ENCODE results near the gene ADTRP. TPM values are rescaled to one million over a fixed set of nuclear protein-coding genes. Genes with fewer than 3 reads are reported as not detected.

The ADTRP gene
- total RNA-seq, 1 donor from 2014 or later, result not detected

DNA sequence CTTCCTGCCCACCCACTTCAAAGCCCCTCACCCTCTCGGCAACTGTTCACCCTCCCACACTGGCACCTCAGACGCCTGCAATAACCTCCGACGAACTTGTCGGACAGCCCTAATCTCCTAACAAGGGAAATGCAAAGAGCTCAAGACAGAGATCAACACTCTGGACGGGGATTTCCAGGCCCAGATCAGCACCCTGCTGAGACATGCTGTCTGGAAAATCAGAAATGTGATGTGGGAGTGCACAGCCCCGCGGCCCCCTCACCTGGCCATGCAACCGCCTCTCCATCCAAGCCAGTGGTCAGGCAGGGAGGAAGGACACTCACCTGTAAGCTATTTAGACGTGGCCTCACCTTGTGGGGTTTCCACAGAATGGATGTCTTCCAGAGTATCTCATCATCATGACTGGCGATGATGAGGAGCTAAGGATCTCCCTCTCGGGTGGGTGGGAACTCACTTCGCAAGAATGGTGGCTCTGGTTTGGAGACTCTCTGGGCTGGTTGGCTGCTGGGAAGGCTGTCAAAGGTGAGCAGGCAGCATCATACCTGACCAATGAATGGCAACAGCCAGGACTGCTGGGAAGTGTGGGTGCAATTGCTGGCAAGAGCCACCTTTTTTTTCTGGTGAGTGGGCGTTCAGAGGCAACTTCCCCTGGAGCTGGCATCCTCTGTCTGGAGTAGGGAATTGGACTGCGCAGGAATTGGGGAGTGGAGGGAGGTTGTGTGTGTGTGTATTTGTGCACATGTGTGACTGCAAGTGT, 28.1 kb upstream of the ADTRP start:
- Histone ChIP-seq H3K4me1 (peaks cover 32% of the 10 kb centered on the region), H3K9me3 (no peaks in the 10 kb centered on the region), H3K27ac (no peak overlapping the region), H3K4me3 (no peak overlapping the region), H3K36me3 (no peaks in the 10 kb centered on the region), H3K27me3 (no peaks in the 10 kb centered on the region)
- intact Hi-C loops (cut with DNase I), result no loop called here
- TF ChIP-seq, protein P1, sequence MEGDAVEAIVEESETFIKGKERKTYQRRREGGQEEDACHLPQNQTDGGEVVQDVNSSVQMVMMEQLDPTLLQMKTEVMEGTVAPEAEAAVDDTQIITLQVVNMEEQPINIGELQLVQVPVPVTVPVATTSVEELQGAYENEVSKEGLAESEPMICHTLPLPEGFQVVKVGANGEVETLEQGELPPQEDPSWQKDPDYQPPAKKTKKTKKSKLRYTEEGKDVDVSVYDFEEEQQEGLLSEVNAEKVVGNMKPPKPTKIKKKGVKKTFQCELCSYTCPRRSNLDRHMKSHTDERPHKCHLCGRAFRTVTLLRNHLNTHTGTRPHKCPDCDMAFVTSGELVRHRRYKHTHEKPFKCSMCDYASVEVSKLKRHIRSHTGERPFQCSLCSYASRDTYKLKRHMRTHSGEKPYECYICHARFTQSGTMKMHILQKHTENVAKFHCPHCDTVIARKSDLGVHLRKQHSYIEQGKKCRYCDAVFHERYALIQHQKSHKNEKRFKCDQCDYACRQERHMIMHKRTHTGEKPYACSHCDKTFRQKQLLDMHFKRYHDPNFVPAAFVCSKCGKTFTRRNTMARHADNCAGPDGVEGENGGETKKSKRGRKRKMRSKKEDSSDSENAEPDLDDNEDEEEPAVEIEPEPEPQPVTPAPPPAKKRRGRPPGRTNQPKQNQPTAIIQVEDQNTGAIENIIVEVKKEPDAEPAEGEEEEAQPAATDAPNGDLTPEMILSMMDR (IDR thresholded peaks at IDR 0.05), result no peak
- no peak for TF ChIP-seq POLR2AphosphoS5 (IDR thresholded peaks at IDR 0.05; ENCODE audit: insufficient read depth in 1 of 2, low read depth in 1 of 2)
- no peak for TF ChIP-seq POLR2A (IDR thresholded peaks at IDR 0.05)
- DNase-seq (ENCODE audit: extremely low spot score in 2 of 2), result no peak

DNA sequence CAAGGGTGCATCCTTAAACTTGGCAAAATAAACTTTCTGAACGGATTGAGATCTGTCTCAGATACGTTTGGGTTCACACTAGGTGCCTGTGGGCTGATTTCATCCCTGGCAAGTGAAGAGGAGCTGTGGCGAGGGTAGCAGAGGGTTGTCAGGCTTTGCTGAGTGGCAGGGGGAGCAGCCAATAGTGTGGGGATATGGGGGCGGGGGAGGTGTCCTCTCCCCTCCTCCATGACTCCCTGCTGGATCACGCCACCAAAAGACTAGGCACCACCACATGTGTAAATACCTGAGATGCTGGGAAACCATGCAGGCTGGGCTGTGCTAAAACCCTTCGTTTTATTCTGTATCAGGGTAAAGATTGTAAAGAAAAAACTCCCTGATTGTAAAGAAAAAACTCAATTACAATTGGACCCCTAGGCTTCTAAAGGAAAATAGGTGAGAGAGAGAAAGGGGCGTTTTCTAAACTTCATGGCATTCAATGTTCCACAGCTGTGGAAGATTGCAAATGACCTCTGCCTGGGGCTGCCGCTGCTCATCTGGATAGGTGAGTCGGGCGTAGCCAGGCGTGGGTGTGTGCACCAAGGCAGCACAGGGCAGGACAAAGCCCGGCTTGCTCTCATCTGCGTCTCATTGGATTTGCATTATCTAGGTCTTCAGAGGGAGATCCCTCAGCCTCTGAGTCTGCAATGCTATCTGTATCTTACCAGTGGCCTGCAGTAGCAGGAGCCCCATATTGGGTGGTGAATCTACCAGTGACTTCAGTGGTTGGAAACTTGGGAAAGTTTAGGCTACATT, 26.9 kb upstream of the ADTRP start:
- no peaks in the 10 kb centered on the region for H3K36me3 ChIP-seq
- H3K9me3 ChIP-seq, result no peaks in the 10 kb centered on the region
- intact Hi-C loops (cut with DNase I), result no loop called here
- H3K4me3 ChIP-seq, result no peak overlapping the region
- no peak overlapping the region for H3K27ac ChIP-seq
- TF ChIP-seq, protein P1 (IDR thresholded peaks at IDR 0.05), result no peak
- TF ChIP-seq POLR2AphosphoS5 (IDR thresholded peaks at IDR 0.05; ENCODE audit: insufficient read depth in 1 of 2, low read depth in 1 of 2), result peak in 1 of 2 donors; percentile 19
- H3K4me1 ChIP-seq, result peaks cover 21% of the 10 kb centered on the region
- DNase-seq (ENCODE audit: extremely low spot score in 2 of 2), result no peak
- no peaks in the 10 kb centered on the region for H3K27me3 ChIP-seq

DNA sequence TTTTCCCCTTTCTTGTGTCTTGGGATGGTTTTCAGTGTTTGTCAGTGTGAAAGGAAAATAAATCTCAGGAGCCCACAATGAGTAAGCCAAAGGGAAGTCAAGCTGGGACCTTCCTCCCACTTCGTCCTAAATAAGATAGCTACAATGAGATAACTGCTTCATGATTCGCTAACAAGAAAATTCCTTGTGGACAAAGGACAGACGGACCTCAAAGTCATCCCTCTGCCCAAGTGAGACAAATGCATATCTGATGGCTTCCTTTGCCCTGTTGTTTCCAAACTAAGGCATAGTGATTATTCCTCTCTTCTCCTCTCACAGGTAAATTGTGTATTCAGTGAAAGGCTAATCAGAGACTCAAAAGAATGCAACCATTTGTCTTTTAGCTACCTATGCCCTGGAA, 26.1 kb upstream of the ADTRP start:
- no peak for DNase-seq (ENCODE audit: extremely low spot score in 2 of 2)
- intact Hi-C loops (cut with DNase I), result no loop called here
- H3K4me1 ChIP-seq, result peaks cover 13% of the 10 kb centered on the region
- H3K36me3 ChIP-seq, result no peaks in the 10 kb centered on the region
- TF ChIP-seq POLR2A (IDR thresholded peaks at IDR 0.05), result no peak
- no peak for TF ChIP-seq POLR2AphosphoS5 (IDR thresholded peaks at IDR 0.05; ENCODE audit: insufficient read depth in 1 of 2, low read depth in 1 of 2)
- TF ChIP-seq, protein P1 (IDR thresholded peaks at IDR 0.05), result no peak
- no peaks in the 10 kb centered on the region for H3K27me3 ChIP-seq
- no peak overlapping the region for H3K27ac ChIP-seq
- no peaks in the 10 kb centered on the region for H3K9me3 ChIP-seq
- H3K4me3 ChIP-seq, result no peak overlapping the region

DNA sequence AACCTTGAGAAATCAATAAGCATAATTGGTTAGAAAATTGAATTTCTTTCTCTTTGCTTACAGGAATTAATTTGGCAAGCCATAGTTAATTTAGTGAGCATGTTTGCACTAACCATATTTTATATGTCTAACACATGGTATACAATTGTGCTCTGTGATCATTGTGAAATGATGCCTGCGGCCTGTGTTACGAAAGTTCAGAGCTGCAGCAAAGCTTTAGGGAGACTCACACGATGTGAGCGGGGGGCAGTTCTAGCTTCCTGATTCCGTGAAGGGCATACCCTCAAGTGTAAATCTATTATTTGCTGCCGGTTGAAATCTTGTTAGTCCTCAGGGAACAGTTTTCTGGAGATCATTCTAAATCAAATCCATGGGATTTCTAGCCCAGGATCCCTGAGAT, 25.5 kb upstream of the ADTRP start:
- TF ChIP-seq, protein P1 (IDR thresholded peaks at IDR 0.05), result no peak
- no peak for TF ChIP-seq POLR2AphosphoS5 (IDR thresholded peaks at IDR 0.05; ENCODE audit: insufficient read depth in 1 of 2, low read depth in 1 of 2)
- TF ChIP-seq POLR2A (IDR thresholded peaks at IDR 0.05), result no peak
- H3K27me3 ChIP-seq, result no peaks in the 10 kb centered on the region
- no peak for DNase-seq (ENCODE audit: extremely low spot score in 2 of 2)
- no peaks in the 10 kb centered on the region for H3K9me3 ChIP-seq
- no peak overlapping the region for H3K4me3 ChIP-seq
- intact Hi-C loops (cut with DNase I), result no loop called here
- H3K4me1 ChIP-seq, result peaks cover 10% of the 10 kb centered on the region
- H3K27ac ChIP-seq, result no peak overlapping the region
- H3K36me3 ChIP-seq, result no peaks in the 10 kb centered on the region

DNA sequence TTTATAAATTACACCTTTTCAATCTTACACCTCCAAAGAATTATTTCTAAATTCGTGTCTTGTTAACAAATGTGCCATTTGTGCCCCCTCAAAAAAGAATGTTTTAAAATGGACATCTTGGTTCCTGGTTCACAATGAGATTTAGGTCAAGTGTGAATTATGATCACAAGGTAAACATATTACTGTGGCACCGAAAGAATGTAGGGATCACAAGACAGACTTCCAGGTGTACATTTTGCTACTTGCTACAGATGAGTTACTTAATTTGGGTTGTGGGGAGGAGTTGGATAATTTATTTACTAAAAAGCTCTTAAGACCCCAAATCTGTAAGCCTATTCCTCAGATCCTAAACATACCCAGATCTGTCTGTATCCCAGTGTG, 25.0 kb upstream of the ADTRP start:
- Histone ChIP-seq H3K27me3 (no peaks in the 10 kb centered on the region), H3K4me3 (no peak overlapping the region), H3K36me3 (no peaks in the 10 kb centered on the region), H3K9me3 (no peaks in the 10 kb centered on the region), H3K27ac (no peak overlapping the region), H3K4me1 (peaks cover 10% of the 10 kb centered on the region)
- no peak for DNase-seq (ENCODE audit: extremely low spot score in 2 of 2)
- no peak for TF ChIP-seq POLR2A (IDR thresholded peaks at IDR 0.05)
- intact Hi-C loops (cut with DNase I), result no loop called here
